OCI-LY1 (cell line): ENCODE data around the gene BRSK1.

ENCODE experiments used
- H2AFZ ChIP-seq: fragments of 200-600 bp; sonication (generic), shearing (Covaris generic); 2 replicates; pipeline ENCODE4 v1.6.0; 2014; ENCODE audit warnings: antibody characterized with exemption, mild to moderate bottlenecking, low read length
- H3F3A ChIP-seq: fragments of 200-600 bp; sonication (generic), shearing (Covaris generic); 2 replicates; pipeline ENCODE4 v1.6.0; 2014; ENCODE audit warnings: mild to moderate bottlenecking, antibody characterized with exemption, low read length, moderate library complexity; ENCODE audit not compliant: insufficient read depth
- H3K27ac ChIP-seq: fragments of 200-600 bp; sonication (generic); 2 replicates; pipeline ENCODE4 v1.5.1; 2014; ENCODE audit warnings: low read length, mixed run types, mild to moderate bottlenecking, low read depth; ENCODE audit not compliant: poor library complexity, severe bottlenecking
- H3K27me3 ChIP-seq: fragments of 200-600 bp; sonication (generic); 2 replicates; pipeline ENCODE4 v1.6.0; 2014; ENCODE audit warnings: antibody characterized with exemption, mild to moderate bottlenecking, low read length, moderate library complexity; ENCODE audit not compliant: insufficient read depth
- H3K36me3 ChIP-seq: fragments of 200-600 bp; sonication (generic); 2 replicates; pipeline ENCODE4 v1.6.1; 2014; ENCODE audit warnings: mild to moderate bottlenecking, antibody characterized with exemption, low read length, moderate library complexity, mixed read lengths; ENCODE audit not compliant: insufficient read depth
- H3K4me1 ChIP-seq: fragments of 200-600 bp; sonication (generic); 2 replicates; pipeline ENCODE4 v1.5.1; 2014; ENCODE audit warnings: mild to moderate bottlenecking, low read length, moderate library complexity; ENCODE audit not compliant: insufficient read depth, severe bottlenecking
- H3K4me2 ChIP-seq: fragments of 200-600 bp; sonication (generic), shearing (Covaris generic); 2 replicates; pipeline ENCODE4 v1.6.1; 2014; ENCODE audit warnings: low read length
- H3K4me3 ChIP-seq: fragments of 200-600 bp; sonication (generic); 2 replicates; pipeline ENCODE4 v1.5.1; 2014; ENCODE audit warnings: low read length, low read depth, mild to moderate bottlenecking, mixed read lengths; ENCODE audit not compliant: poor library complexity, severe bottlenecking
- H3K79me2 ChIP-seq: fragments of 200-600 bp; shearing (Covaris generic); 2 replicates; pipeline ENCODE4 v1.6.1; 2016; ENCODE audit warnings: mixed run types, low read length, mixed read lengths; ENCODE audit not compliant: insufficient read depth
- H3K9ac ChIP-seq: fragments of 200-600 bp; sonication (generic), shearing (Covaris generic); 2 replicates; pipeline ENCODE4 v1.6.1; 2014; ENCODE audit warnings: mild to moderate bottlenecking, low read length, mixed read lengths
- H3K9me2 ChIP-seq: fragments of 200-600 bp; sonication (generic), shearing (Covaris generic); 2 replicates; pipeline ENCODE4 v1.6.1; 2014; ENCODE audit warnings: low read depth, mild to moderate bottlenecking, low read length, mixed read lengths
- H3K9me3 ChIP-seq: fragments of 200-600 bp; shearing (Covaris generic); 2 replicates; pipeline ENCODE4 v1.6.1; 2014; ENCODE audit warnings: low read length, mixed read lengths
- H4K20me1 ChIP-seq: fragments of 200-600 bp; sonication (generic), shearing (Covaris generic); 2 replicates; pipeline ENCODE4 v1.6.0; 2016; ENCODE audit warnings: mild to moderate bottlenecking, low read length; ENCODE audit not compliant: insufficient read depth
- CTCF ChIP-seq: fragments of 200-600 bp; sonication (generic), shearing (Covaris generic); IDR thresholded peaks from 2 replicates; pipeline ENCODE4 v1.5.1; 2017; ENCODE audit warnings: mild to moderate bottlenecking, antibody characterized with exemption, low read length, moderate library complexity, mixed read lengths
- EZH2 ChIP-seq: fragments of 200-600 bp; sonication (generic), shearing (Covaris generic); IDR thresholded peaks from 2 replicates; pipeline ENCODE4 v1.8.0; 2017; ENCODE audit warnings: borderline replicate concordance, mixed run types, mild to moderate bottlenecking, antibody characterized with exemption, low read length, moderate library complexity, mixed read lengths

The BRSK1 gene

GRCh38 chr19:55284405-55285058 lies 735 bp downstream of the BRSK1 start:
- Histone ChIP-seq H3K9me2 (no peaks in the 10 kb centered on the region), H3K79me2 (no peaks in the 10 kb centered on the region), H3K27me3 (no peaks in the 10 kb centered on the region), H3K27ac (no peak overlapping the region), H3K4me2 (no peak overlapping the region), H2AFZ (no peak overlapping the region), H3K4me1 (peaks cover 12% of the 10 kb centered on the region), H3K9me3 (no peaks in the 10 kb centered on the region), H3K36me3 (no peaks in the 10 kb centered on the region), H3F3A (no peaks in the 10 kb centered on the region), H3K4me3 (no peak overlapping the region), H4K20me1 (no peaks in the 10 kb centered on the region), H3K9ac (no peak overlapping the region)
- TF ChIP-seq CTCF = no peak
- no peak for TF ChIP-seq EZH2

- Histone ChIP-seq H3K27ac (no peak overlapping the region), H3K9ac (no peak overlapping the region), H3K4me1 (peaks cover 10% of the 10 kb centered on the region), H3K36me3 (no peaks in the 10 kb centered on the region), H3K79me2 (no peaks in the 10 kb centered on the region), H3K9me3 (no peaks in the 10 kb centered on the region), H2AFZ (no peak overlapping the region), H3K9me2 (no peaks in the 10 kb centered on the region), H3K4me2 (no peak overlapping the region), H3F3A (no peaks in the 10 kb centered on the region), H4K20me1 (no peaks in the 10 kb centered on the region), H3K4me3 (no peak overlapping the region), H3K27me3 (no peaks in the 10 kb centered on the region)
- TF ChIP-seq CTCF (no peak), EZH2 (no peak)
Measured at GRCh38 chr19:55285229-55285890, 1.6 kb downstream of the BRSK1 start.

DNA sequence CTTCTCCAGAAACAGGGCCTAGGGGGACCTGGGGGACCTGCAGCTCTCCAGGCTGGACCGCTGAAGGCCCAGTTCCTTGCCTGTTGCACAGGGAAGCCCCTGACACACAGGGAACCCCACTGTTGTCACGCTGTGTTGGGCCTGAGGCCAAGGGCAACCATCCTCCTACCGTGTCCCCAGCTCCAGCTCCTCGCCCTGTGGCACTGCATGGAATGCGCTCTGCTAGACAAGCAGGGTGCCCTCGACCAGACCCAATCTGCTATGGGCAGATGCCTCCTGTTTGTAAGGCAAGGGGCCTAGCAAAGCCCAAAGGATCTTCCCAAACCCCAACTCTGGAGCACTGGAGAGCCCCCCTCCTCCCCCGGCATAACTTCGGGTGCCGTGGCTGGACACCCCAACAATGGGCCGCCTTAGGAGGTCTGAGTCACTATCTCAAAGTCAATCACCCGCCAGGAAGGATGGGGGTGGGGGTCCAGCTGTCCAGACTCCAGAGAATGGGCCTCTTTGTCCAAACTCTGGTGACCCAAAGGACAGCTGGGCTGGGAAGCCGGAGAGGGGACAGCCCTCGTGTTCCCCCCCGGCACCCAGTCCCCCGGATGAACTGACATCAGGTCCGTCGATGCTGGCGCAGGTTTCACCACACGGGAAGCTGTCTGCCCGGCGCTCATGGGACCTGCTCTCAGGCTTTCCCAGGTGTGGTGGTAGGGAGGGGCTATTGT lies 3.7 kb downstream of the BRSK1 start:
- Histone ChIP-seq H2AFZ (no peak overlapping the region), H3K27ac (no peak overlapping the region), H3K4me2 (no peak overlapping the region), H3K4me3 (no peak overlapping the region), H3K4me1 (peaks cover 3% of the 10 kb centered on the region), H3K79me2 (no peaks in the 10 kb centered on the region), H4K20me1 (no peaks in the 10 kb centered on the region), H3K9ac (no peak overlapping the region), H3K36me3 (no peaks in the 10 kb centered on the region), H3K9me2 (no peaks in the 10 kb centered on the region), H3K27me3 (no peaks in the 10 kb centered on the region), H3K9me3 (no peaks in the 10 kb centered on the region), H3F3A (no peaks in the 10 kb centered on the region)
- TF ChIP-seq CTCF (no peak), EZH2 (no peak)
